Dedifferentiated amniotic fluid mesenchymal stem cell (primary cell): ENCODE measurements around the gene PCDHB8.
A peak's percentile ranks its signal among the peaks of the same experiment; 100 is the strongest.
"Not testable (repeated sequence)": the region's sequence is repeated elsewhere in the genome, so short reads cannot be mapped to it uniquely, and the experiment has no call there.

Experiments used
- DNase-seq: peaks from one replicate; pipeline ENCODE4 v3.0.0-alpha.2; 2016; ENCODE audit errors: extremely low spot score

PCDHB8 gene

DNA sequence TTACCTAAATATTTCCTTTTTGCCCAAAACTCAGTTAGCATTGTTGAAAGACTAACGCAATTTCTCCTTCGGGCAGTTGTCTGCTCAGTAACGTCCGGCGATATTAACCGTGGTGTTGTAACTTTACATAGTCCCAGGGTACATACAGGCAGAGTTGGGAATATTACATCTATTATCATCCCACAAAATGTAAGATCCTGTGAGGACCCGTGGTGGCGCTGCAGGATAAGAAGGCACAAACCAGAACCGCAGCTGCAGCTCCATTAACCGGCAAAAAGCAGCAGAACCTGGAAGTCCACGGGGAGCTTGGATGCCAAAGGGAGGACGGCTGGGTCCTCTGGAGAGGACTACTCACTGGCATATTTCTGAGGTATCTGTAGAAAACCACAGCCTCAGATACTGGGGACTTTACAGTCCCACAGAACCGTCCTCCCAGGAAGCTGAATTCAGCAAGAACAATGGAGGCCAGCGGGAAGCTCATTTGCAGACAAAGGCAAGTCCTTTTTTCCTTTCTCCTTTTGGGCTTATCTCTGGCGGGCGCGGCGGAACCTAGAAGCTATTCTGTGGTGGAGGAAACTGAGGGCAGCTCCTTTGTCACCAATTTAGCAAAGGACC lies at the start of gene PCDHB8:
Gene PCDHB8 (plus strand): TSS at position 214 of the 615 bp plus-strand sequence. CDS start 245 bp downstream, at position 459.
- DNase-seq: not testable (repeated sequence)

DNA sequence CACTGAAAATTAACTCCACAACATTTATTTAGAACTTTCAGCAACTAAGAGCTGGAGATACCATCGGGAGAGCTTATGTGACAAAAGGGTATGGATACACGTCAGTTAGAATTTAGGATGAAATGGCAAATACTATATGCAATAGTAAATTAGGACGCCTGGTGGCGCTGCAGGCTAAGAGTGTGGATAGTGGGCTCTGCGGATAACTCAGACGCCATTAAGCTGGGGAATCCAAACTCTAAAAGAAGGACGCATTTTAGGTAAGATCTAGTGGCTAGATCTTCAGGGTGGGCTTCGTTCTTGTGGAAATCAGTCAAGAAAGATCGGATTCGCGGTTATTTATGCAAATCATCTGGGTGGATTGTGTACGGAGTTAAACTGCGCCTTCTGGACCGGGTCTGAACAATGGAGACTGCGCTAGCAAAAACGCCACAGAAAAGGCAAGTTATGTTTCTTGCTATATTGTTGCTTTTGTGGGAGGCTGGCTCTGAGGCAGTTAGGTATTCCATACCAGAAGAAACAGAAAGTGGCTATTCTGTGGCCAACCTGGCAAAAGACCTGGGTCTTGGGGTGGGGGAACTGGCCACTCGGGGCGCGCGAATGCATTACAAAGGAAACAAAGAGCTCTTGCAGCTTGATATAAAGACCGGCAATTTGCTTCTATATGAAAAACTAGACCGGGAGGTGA lies 42.4 kb upstream of the PCDHB8 start, which contains the start of gene PCDHB5:
Gene PCDHB5 (plus strand): TSS at position 177 of the 688 bp plus-strand sequence. CDS start 229 bp downstream, at position 406.
- DNase-seq: no peak

DNA sequence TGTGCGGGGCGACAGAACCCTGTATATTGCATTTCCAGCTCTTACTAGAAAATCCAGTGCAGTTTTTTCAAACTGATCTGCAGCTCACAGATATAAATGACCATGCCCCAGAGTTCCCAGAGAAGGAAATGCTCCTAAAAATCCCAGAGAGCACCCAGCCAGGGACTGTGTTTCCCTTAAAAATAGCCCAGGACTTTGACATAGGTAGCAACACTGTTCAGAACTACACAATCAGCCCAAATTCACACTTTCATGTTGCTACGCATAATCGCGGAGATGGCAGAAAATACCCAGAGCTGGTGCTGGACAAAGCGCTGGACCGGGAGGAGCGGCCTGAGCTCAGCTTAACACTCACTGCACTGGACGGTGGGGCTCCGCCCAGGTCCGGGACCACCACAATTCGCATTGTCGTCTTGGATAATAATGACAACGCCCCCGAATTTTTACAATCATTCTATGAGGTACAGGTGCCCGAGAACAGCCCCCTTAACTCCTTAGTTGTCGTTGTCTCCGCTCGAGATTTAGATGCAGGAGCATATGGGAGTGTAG lies 41.8 kb upstream of the PCDHB8 start:
- no peak for DNase-seq

DNA sequence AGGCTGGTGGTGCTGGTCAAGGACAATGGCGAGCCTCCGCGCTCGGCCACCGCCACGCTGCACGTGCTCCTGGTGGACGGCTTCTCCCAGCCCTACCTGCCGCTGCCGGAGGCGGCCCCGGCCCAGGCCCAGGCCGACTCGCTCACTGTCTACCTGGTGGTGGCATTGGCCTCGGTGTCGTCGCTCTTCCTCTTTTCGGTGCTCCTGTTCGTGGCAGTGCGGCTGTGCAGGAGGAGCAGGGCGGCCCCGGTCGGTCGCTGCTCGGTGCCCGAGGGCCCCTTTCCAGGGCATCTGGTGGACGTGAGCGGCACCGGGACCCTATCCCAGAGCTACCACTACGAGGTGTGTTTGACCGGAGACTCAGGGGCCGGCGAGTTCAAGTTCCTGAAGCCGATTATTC lies 40.2 kb upstream of the PCDHB8 start:
- DNase-seq: not testable (repeated sequence)

DNA sequence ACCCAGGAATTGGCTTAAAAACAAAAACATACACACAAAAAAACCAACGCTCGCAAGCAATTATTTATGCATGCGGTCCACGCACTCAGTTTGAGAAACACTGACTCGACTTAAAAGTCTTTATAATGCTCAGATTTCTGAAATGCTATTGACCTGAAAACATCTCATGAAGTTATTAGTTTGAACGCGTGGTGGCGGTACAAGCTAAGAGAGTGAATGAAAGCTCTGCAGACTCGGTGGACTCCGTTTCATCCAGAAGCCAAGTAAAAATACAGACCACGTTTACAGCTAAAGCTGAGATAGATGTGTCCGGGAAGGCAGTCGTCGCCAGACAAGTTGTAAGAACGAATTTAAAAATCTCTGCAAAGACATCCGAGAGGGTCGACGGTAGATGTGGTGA lies 27.8 kb upstream of the PCDHB8 start, which contains the start of gene PCDHB6:
Gene PCDHB6 (plus strand): TSS at position 246 of the 400 bp plus-strand sequence. CDS start 201 bp downstream, outside the sequence.
- no peak for DNase-seq

DNA sequence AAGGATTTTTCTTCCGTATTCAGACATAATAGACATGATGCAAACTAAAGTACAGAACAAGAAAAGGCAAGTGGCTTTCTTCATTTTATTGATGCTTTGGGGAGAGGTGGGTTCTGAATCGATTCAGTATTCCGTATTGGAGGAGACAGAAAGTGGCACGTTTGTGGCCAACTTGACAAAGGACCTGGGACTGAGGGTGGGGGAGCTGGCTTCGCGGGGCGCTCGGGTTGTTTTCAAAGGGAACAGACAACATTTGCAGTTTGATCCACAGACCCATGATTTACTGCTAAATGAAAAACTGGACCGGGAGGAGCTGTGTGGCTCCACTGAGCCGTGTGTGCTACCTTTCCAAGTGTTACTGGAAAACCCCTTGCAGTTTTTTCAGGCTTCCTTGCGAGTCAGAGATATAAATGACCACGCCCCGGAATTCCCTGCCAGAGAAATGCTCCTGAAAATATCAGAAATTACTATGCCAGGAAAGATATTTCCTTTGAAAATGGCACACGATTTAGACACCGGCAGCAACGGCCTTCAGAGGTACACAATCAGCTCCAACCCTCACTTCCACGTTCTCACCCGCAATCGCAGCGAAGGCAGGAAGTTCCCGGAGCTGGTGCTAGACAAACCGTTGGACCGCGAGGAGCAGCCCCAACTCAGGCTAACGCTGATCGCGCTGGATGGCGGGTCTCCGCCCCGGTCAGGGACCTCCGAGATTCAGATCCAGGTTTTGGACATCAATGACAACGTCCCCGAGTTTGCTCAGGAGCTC lies 27.2 kb upstream of the PCDHB8 start:
- DNase-seq: no peak

DNA sequence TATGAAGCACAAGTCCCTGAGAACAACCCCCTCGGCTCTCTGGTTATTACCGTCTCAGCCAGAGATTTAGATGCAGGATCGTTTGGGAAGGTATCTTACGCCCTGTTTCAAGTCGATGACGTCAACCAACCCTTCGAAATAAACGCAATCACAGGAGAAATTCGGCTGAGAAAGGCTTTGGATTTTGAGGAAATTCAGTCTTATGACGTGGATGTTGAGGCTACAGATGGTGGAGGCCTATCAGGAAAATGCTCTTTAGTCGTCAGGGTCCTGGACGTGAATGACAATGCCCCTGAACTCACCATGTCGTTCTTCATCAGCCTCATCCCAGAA lies 26.6 kb upstream of the PCDHB8 start:
- no peak for DNase-seq

DNA sequence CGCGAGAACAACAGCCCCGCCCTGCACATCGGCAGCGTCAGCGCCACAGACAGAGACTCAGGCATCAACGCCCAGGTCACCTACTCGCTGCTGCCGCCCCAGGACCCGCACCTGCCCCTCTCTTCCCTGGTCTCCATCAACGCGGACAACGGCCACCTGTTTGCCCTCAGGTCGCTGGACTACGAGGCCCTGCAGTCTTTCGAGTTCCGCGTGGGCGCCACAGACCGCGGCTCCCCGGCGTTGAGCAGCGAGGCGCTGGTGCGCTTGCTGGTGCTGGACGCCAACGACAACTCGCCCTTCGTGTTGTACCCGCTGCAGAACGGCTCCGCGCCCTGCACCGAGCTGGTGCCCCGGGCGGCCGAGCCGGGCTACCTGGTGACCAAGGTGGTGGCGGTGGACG lies 26.0 kb upstream of the PCDHB8 start:
- not testable (repeated sequence) for DNase-seq

DNA sequence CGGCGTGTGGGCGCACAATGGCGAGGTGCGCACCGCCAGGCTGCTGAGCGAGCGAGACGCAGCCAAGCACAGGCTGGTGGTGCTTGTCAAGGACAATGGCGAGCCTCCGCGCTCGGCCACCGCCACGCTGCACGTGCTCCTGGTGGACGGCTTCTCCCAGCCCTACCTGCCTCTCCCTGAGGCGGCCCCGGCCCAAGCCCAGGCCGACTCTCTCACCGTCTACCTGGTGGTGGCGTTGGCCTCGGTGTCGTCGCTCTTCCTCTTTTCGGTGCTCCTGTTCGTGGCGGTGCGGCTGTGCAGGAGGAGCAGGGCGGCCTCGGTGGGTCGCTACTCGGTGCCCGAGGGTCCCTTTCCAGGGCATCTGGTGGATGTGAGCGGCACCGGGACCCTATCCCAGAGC lies 25.5 kb upstream of the PCDHB8 start:
- DNase-seq: not testable (repeated sequence)

DNA sequence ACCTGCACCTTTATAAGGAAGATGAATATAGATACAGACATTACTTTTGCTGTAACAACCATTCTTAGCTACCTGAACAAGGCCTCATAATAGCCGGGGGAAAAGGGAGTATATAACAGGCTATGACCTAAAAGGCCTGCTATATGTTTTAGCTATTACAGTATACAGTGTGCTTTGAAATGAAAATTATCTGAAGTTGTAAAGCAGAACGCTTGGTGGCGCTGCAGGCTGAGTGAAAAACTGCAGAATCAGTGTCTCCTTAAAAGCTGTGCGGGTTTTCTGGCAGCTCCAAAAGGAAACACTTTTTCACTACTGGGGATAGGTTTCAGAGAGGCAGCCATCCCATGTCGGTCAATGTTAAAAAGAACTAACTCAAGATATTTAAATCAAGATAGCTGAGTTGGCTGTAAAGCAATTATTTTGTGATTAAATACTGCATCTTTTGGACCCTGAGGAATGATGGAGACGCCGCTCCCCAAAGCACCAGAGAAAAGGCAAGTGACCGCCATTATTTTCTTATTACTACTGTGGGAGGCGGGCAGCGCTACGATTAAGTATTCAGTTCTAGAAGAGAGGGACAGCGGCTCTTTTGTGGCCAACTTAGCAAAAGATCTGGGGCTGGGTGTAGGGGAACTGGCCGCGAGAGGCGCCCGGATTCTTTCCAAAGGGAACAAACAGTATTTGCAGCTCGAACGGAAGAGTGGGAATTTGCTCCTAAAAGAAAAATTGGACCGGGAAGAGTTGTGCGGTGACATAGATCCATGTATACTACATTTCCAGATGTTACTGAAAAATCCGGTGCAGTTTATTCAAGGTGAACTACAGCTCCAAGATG lies 21.8 kb upstream of the PCDHB8 start:
- DNase-seq: no peak

DNA sequence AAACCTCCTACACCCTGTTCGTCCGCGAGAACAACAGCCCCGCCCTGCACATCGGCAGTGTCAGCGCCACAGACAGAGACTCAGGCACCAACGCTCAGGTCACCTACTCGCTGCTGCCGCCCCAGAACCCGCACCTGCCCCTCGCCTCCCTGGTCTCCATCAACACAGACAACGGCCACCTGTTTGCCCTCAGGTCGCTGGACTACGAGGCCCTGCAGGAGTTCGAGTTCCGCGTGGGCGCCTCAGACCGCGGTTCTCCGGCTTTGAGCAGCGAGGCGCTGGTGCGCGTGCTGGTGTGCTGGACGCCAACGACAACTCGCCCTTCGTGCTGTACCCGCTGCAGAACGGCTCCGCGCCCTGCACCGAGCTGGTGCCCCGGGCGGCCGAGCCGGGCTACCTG lies 20.2 kb upstream of the PCDHB8 start:
- not testable (repeated sequence) for DNase-seq

DNA sequence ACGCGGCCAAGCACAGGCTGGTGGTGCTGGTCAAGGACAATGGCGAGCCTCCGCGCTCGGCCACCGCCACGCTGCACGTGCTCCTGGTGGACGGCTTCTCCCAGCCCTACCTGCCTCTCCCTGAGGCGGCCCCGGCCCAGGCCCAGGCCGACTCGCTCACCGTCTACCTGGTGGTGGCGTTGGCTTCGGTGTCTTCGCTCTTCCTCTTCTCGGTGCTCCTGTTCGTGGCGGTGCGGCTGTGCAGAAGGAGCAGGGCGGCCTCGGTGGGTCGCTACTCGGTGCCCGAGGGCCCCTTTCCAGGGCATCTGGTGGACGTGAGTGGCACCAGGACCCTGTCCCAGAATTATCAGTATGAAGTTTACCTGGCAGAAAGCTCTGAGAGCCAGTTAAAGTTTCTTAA lies 19.7 kb upstream of the PCDHB8 start:
- not testable (repeated sequence) for DNase-seq

DNA sequence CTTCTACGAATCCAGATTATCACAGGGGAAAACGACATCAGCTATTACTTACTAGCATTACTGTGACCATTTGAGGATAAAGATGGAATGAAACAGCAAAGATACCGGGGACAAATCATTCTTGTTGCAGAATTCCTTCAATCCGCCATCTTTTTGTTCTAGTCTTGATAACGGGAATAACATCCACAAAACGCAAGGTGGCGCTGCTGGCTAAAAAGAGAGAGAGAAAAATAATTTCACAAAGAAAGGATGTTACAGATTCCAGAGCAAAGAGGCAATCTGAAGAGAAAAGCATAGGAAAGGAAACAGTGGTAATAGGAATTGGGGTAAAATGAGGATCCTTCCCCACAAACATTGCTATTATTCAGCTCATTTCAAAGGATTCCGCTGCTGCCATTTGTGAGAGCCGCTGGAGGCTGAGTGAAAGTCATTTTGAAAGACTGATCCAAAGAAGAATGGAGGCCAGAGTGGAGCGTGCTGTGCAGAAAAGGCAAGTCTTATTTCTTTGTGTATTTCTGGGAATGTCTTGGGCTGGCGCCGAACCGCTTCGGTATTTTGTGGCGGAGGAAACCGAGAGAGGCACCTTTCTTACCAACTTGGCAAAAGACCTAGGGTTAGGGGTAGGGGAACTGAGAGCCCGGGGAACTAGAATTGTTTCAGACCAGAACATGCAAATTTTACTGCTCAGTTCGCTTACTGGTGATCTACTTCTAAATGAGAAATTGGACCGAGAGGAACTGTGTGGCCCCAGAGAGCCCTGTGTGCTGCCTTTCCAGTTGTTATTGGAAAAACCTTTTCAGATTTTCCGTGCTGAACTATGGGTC lies 5.0 kb upstream of the PCDHB8 start, which contains the start of gene PCDHB7:
Gene PCDHB7 (plus strand): TSS at position 264 of the 824 bp plus-strand sequence. CDS start 192 bp downstream, at position 456.
- DNase-seq: peak; percentile 66

DNA sequence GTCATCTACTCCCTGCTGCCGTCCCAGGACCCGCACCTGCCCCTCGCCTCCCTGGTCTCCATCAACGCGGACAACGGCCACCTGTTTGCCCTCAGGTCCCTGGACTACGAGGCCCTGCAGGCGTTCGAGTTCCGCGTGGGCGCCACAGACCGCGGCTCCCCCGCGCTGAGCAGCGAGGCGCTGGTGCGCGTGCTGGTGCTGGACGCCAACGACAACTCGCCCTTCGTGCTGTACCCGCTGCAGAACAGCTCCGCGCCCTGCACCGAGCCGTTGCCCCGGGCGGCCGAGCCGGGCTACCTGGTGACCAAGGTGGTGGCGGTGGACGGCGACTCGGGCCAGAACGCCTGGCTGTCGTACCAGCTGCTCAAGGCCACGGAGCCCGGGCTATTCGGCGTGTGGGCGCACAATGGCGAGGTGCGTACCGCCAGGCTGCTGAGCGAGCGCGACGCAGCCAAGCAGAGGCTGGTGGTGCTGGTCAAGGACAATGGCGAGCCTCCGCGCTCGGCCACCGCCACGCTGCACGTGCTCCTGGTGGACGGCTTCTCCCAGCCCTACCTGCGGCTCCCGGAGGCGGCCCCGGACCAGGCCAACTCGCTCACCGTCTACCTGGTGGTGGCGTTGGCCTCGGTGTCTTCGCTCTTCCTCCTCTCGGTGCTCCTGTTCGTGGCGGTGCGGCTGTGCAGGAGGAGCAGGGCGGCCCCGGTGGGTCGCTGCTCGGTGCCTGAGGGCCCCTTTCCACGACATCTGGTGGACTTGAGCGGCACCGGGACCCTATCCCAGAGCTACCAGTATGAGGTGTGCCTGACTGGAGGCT lies 3.1 kb upstream of the PCDHB8 start:
- DNase-seq: not testable (repeated sequence)

DNA sequence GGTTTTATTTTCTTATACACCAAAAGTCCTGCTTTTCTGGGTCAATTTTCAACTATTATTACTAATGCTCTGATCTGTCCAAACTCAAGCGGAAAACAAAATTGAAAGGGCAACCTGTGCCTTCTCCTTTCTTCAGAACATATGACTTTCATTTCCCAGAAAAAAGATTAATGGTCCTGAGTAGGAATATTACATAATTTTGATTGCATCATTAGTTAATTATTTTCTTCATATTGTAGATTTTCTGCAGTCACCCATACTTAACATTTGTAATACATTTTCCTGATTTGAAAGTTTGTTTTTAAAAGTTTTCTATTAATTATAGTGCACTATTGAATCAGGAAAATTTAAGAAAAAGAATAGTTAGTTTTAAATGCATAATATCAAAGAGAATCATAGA lies 1.7 kb upstream of the PCDHB8 start:
- no peak for DNase-seq

DNA sequence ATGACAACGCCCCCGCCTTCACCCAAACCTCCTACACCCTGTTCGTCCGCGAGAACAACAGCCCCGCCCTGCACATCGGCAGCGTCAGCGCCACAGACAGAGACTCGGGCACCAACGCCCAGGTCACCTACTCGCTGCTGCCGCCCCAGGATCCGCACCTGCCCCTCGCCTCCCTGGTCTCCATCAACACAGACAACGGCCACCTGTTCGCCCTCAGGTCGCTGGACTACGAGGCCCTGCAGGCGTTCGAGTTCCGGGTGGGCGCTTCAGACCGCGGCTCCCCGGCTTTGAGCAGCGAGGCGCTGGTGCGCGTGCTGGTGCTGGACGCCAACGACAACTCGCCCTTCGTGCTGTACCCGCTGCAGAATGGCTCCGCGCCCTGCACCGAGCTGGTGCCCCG lies 1.8 kb downstream of the PCDHB8 start:
- DNase-seq: not testable (repeated sequence)

DNA sequence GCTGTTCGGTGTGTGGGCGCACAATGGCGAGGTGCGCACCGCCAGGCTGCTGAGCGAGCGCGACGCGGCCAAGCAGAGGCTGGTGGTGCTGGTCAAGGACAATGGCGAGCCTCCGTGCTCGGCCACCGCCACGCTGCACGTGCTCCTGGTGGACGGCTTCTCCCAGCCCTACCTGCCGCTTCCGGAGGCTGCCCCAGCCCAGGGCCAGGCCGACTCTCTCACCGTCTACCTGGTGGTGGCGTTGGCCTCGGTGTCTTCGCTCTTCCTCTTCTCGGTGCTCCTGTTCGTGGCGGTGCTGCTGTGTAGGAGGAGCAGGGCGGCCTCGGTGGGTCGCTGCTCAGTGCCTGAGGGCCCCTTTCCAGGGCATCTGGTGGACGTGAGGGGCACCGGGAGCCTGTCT lies 2.3 kb downstream of the PCDHB8 start:
- DNase-seq: not testable (repeated sequence)

DNA sequence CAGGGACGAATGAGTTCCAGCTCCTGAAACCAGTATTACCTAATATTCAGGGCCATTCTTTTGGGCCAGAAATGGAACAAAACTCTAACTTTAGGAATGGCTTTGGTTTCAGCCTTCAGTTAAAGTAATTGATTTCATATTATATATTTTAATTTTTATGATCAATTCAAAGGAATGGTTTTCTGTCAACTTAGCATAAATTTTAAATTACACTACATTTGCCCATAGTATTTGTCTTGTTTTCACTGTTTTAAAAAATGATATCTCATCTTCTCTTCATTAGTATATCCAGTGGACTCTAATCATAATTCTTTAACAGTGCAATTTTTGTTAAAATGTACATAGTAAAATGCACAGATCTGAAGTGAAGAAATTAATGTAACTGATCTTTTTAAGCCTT lies 2.7 kb downstream of the PCDHB8 start:
- no peak for DNase-seq

DNA sequence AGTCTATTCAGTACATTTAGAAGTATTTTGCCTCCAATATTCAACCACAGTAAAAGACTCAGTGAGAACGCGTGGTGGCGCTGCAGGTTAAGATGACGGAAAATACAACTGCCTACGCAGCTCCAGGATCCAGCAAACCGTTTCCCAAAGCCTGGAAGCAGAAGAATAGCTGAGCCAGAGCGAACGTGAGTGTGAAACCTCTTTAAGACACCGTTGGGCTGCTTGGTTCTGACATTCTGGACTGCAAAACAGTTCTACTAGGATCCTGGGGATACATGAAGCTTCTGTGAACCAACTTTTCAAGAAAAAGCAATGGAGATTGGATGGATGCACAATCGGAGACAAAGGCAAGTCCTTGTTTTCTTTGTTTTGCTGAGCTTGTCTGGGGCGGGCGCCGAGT lies 4.7 kb downstream of the PCDHB8 start, which contains the start of gene PCDHB16:
Gene PCDHB16 (plus strand): TSS at position 140 of the 400 bp plus-strand sequence. CDS start 173 bp downstream, at position 313.
- DNase-seq: peak; percentile 53
